HG03457 (cell line): ENCODE measurements around the gene ELOVL5.
A peak's percentile ranks its signal among the peaks of the same experiment; 100 is the strongest.

Experiments used
- ATAC-seq: cut with Tn5 transposase; IDR thresholded peaks from one replicate; pipeline ENCODE4 v1.9.1; 2021; ENCODE audit warnings: moderate number of reproducible peaks; ENCODE audit not compliant: unreplicated experiment

The ELOVL5 gene

DNA sequence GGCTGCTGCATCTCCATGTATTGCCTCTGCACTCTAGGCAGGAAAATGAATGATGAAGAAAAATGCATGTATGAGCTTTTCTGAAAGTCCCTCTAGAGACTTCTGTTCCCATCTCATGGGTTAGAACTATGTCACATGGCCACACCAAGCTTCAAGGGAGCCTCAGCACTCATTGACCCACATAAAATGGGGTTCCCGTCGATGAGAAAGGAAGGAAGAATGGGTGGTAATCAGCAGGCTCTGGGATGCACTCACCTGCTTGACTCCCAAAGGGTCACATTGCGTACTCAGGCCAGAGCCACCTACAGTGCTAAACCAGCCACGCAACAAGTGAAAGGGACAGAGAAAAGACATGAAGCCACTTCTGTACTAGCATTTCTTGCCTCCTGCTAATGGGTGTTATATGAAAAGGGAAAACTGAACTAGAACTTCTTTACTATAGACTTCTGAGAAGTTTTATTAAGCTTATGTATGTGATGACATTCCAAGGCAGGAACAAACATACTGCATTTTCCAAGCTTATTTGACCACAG is 104.3 kb downstream of the ELOVL5 start:
- ATAC-seq = no peak

DNA sequence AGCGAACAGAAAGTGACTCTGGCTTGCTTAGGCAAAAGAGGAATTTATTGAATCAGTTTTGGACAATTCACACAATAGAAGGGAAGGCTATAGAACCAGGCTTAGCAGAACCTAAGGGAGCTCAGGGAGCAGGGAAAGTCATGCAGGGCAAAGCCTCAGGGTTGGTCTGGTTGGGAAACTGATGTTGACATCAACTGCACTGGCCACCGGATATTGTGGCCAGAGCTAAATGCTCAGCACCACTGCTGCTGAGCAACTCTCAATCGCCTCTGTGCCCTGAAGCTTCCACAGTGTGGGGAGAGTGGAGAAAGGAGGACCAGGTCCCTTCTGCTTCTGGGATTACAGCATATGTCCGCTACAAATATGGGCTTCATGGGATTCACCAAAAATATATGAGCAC is 106.8 kb downstream of the ELOVL5 start:
- no peak for ATAC-seq

DNA sequence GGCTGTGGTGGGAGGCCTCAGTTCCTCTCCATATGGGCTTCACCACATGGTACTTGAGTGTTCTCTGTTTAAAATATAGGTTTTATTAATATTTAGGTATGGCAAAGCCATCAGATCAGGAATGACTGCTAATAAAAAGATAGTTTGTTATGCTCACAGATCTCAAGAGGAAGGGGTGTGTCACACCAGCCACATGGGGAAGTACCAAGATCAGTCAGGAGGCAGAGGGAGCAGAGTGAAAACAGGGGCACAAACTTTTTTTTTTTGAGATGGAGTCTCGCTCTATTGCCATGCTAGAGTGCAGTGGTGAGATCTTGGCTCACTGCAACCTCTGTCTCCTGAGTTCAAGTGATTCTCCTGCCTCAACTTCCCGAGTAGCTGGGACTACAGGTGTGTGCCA is 108.0 kb downstream of the ELOVL5 start:
- ATAC-seq = no peak

DNA sequence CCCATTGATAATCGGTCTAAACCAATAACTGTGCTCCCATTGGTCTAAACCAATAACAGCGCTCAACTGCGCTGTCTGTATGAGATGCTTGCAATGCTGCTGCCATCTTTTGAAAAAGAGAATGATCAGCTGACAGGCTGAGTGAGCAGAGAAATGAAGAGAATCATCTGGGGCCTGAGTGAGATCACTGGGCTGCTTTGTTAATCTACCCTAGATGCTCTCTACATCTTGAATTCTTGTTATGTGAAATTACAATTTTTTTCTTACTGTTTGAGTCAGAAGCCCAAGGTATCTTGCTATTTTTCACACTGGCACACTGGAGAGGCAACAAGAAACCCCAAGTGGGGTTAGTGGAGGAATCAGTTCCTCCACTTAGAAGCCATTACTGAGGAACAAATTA is 108.6 kb downstream of the ELOVL5 start:
- ATAC-seq = no peak

DNA sequence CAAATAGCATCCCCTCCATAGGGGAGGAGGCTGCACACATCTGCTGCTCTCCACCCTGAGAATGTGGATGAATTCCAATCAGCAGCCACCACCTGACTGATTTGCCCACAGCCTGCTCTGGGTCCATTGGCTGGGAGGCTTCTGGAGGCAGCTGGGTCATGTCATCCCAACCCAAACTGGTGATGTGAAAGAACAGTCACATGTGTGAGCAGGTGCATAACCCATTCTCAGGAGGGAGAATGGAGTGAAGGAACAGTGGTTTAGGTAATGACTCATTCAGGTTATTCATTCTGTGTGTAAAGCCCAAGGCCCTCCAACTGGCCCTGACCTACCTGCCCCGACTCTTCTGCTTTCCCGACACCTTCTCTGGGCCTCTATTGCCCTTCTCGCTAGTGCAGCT is 109.2 kb downstream of the ELOVL5 start:
- ATAC-seq = peak; percentile 68

DNA sequence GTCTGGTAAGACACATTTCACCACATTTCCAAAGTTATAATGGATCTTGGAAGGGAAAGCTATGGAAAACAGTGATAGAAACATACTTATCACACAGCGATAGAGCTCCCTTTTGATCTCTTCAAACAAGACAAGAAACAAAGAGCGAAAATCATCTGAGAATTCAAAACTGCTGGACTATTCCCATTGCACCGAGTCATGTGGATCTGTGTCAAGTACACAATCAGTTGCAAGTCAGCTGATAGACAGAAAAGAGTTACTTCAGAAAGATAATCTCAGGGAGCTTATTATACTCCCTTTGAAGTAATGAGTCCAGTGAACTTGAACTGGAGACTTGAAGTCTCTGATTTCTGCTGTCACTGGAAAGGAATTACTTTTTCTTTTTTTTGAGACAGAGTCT is 110.4 kb downstream of the ELOVL5 start:
- ATAC-seq = no peak

DNA sequence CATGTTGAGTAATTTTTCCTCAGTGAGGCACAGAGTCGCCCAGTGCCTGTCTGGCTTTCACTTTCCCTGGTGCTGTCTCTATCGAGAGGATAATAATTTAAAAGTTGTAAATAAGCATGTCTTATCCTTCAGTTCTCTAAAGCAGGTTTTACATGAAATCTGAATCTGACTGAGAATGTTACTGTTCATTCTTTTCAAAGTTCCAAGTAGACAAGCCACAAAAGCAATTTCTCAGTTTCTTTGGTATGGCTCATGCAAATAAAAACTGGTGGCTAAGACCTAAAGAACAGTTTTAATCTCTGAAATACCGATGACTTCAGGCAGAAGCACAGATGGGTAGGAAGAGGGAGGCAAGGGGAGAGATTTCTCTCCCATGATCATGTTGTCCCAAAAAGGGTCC is 112.5 kb downstream of the ELOVL5 start:
- ATAC-seq = no peak

DNA sequence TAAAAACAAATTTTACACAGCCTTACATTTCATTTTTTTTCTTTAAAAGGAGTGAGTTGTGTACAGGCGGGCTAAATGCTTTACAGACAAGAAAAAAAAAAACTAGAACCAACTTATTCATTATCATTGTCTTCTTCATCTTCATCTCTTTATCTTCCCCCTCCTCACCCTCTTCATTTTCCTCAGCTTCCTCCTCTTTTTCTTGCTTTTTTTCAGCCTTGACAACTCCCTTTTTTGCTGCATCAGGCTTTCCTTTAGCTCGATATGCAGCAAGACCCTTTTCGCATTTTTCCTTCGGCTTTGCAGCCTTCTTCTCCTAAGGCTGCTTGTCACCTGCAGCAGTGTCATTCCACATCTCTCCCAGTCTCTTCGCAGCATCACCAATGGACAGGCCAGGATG is 113.2 kb downstream of the ELOVL5 start:
- ATAC-seq = no peak

DNA sequence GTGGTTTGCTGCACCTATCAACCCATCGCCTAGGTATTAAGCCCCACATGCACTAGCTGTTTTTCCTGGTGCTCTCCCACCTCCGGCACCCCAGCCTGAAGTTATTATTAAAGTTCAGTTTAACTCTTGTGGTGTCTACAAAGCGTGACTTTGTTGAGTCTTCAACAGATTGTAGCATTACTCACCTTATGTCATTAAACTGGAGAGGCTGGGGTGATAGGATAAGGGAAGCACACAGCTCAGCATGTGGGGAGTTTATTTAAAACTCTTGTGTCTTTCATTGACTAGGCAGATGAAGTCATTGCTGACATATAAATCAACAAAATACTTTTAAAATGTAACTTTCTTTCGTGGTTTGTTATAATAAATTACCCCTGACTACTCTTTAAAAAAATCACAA is 115.4 kb downstream of the ELOVL5 start:
- ATAC-seq = no peak

DNA sequence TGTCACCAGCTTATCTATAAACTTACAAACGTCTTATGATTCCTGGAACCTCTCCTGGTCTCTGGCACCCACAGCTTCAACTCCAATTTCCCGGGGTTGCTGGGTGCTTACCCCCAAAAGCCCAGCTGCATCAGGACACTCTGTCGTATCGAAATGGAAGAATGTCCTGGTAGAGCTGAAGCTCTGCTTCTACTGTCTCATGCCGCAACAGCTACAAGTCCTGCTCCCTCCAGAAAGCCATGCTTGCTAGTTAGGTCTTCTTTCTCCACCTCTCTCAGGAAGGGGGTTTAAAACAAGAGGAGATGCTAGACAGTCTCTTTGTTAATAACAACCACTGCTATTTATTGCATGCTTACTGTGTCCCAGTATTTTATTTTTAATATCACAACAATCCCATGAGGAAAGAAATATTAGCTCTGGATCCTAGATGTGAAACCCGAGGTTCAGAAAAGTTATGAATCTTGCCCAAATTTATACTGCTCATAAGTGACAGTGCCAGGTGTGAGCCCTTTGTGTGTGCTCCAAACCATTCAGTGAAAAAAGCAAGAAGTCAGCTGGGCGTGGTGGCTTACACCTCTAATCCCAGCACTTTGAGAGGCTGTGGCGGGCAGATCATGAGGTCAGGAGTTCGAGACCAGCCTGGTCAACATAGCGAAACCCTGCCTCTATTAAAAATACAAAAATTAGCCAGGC is 117.8 kb downstream of the ELOVL5 start:
- no peak for ATAC-seq

DNA sequence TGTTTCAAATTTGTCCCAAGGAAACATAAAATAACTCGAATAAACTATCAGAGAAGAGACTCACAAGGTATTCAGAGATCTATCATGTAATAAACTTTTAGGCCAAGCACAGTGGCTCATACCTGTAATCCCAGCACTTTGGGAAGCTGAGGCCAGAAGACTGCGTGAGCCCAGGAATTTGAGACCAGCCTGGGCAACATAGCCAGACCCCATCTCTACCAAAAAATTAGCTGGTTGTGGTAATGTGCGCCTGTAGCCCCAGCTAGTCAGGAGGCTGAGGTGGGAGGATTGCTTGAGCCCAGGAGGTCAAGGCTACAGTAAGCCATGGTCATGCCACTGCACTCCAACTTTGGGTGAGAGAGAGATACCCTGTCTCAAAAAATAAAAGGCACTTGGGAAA is 120.9 kb downstream of the ELOVL5 start:
- no peak for ATAC-seq

DNA sequence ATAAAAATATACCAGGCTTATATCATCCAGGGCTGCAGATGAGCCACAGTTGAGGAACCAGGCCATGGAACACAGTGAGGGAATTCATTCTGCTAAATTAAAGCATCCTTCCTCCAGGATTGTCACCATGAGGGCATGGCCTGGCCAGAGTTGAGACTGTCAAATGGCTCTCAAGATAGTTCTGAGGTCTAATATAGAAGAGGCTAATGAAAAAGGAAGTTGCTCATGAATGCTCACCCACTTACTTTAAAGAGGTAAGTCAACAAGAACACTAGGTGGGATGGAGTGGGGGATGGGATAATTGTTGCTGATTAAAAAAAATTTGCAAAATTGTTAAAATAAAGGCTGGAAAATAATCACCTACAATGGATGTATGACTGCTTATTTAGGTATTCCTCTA is 128.1 kb downstream of the ELOVL5 start:
- ATAC-seq = no peak
